GM18861 (cell line): ENCODE measurements around the gene MIA.
A peak's percentile ranks its signal among the peaks of the same experiment; 100 is the strongest.
"Not testable (repeated sequence)": the region's sequence is repeated elsewhere in the genome, so short reads cannot be mapped to it uniquely, and the experiment has no call there.

Experiments
- ATAC-seq: cut with Tn5 transposase; IDR thresholded peaks from one replicate; pipeline ENCODE4 v1.9.1; 2021; ENCODE audit not compliant: unreplicated experiment

Gene MIA

DNA sequence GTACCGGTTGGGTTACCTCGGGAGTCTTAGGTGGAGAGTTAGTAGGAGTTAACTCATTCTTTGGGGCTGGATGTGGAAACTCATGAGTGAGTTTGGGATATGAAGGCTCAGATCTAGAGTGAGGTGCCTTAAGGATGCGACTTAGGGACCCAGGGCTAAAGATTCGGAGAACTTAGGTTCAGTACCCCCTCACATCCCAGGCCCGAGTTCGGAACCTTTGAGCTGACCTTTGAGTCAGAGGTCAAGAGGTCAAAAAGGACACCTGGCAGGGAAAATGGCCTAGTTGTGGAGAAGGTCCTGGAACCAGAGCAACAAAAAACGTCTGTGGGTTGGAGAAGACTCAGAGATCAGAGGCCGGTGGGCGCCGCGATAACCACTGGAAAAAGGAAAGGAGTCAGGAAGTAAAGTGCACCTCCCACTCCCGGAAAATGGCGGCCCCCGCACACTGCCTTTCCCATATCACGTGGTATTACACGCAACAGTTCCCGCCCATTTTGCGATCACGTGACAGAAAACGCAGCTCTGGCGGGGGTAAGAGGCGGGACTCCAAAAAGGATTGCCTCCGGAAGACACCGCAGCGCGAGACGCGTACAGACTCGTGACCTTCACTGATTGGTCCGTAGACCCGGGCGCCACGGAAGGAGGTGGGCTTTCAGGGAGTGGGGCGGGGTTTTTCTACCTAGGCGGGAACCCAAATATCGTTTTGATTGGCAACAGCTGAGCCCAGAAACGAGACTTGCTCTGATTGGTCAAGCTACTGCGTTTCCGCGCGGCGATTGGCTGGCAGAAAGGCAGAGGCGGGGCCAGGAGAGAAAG, 25.1 kb upstream of the MIA start, which contains the start of gene ACTMAP:
Gene ACTMAP (minus strand): TSS at position 420 of the 816 bp plus-strand sequence. CDS start 674 bp downstream, outside the sequence.
- ATAC-seq, result peak; percentile 81

DNA sequence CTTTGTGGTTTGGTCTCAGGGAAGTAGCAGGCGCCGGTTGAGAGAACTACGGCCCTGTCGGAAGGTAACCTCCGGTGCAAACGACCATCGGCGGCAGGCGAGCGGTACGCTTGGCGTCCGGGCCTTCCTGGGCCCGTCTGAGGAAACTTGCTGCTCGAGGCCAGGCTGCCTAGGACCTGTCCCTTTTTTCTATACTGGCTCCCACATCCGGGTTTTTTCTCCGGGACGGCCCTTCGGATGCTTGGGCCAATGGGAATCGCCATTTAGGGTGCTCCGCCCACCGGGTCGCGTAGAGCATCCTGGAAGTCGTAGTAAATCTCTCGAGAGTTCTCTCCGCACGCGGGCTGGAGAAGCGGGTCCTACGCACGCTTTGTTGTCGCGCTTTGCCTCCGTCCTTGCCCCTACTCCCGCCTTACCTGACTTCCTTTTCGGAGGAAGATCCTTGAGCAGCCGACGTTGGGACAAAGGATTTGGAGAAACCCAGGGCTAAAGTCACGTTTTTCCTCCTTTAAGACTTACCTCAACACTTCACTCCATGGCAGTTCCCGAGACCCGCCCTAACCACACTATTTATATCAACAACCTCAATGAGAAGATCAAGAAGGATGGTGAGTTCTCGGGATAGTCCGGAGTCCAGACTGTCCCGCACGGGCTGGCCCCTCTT, 24.3 kb upstream of the MIA start, which contains the start of gene SNRPA:
Gene SNRPA (plus strand): TSS at position 330 of the 664 bp plus-strand sequence. CDS start 206 bp downstream, at position 536.
- ATAC-seq, result peak; percentile 37

DNA sequence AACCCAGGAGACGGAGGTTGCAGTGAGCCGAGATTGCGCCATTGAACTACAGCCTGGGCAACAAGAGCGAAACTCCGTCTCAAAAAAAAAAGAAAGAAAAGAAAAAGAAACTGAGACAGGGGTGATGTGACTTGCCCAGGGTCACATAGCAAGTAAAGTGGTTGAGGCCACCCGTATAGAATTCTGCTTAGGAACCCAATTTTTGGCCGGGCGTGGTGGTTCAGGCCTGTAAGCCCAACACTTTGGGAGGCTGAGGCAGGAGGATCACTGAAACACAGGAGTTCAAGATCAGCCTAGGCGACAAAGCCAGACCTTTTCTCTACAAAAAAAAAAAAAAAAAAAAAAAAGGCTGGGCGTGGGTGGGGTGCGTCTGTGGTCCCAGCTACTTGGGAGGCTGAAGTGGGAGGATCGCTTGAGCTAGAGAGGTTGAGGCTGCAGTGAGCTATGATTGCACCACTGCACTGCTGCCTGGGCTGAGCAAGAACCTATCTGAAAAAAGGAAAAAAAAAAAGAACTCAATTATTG, 23.0 kb upstream of the MIA start:
- ATAC-seq, result no peak

DNA sequence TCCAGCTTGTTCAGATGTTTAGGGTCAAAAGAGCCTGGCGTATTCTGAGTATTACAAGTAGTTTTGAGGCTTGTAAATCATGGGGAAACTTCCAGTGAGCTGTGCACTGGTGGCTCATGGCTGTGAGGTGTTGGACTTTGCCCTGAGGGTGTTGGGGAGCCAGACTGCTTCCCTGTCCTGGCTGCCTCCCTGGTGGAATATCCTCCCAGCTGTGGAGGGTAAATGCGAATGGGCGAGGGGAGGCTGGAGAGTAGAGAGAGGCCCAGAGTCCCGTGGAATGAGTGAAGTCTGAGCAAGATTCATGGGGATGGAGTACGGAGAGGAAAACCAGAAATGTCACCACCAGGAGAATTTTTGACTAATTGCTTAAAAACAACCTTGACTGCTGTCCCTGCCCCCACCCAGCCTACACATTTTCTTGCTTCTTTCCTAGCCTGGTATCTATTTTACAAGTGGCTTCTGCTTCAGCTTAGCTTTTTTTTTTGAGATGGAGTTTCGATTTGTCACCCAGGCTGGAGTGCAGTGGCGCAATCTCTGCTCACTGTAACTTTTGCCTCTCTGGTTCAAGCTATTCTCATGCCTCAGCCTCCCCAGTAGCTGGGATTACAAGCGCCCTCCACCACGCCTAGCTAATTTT, 20.6 kb upstream of the MIA start:
- no peak for ATAC-seq

DNA sequence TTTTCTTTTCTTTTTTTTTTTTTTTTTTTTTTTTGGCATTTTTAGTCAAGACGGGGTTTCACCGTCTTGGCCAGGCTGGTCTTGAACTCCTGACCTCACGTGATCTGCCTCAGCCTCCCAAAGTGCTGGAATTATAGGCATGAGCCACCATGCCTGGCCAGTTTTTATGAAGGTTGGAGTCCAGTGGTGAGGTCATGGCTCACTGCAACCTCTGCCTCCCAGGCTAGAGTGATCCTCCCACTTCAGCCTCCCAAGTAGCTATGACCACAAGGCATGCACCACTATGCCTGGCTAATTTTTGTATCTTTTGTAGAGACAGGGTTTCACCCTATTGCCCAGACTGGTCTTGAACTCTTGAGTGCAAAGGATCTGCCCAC, 20.1 kb upstream of the MIA start:
- no peak for ATAC-seq

DNA sequence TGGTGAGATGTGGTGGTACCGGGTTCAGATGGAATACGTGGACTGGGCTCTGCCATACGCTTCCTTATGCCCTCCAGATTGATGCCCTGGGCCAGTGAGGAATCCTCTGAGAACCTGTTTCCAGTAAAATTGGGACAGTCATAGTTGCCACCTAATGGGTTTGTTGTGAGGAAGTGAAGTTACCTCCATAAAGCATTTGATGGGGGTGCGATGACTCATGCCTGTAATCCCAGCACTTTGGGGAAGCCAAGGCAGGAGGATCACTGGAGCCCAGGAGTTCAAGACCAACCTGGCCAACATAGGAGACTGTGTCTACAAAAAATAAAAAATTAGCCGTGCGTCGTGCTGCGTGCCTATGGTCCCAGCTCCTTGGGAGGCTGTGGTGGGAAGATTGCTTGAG, 19.5 kb upstream of the MIA start:
- ATAC-seq, result no peak

DNA sequence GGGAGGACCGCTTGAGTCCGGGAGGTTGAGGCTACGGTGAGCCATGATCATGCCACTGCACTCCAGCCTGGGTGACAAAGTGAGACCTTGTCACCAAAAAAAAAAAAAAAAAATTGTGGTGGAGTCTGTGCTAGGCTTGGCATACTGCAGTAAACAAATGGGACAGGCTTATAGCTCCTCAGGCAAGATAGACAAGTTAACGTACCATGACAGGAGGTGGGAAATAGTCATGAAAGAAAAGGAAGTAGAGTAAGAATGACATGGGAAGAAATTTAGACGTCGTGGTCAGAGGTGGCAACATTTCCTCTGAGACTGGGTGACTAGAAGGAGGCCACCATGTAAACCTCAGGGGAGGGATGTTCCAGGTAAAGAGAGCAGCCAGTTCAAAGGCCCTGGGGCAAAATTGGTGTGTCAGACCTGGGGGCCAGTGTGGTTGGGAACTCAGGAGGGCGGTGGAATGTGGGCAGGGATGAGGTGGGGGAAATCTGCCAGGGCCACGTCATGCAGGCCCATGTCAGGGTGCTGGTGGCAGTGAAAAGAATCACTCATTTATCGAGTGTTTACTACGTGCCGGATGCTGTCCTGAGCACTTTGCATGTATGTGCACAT, 18.7 kb upstream of the MIA start:
- no peak for ATAC-seq

DNA sequence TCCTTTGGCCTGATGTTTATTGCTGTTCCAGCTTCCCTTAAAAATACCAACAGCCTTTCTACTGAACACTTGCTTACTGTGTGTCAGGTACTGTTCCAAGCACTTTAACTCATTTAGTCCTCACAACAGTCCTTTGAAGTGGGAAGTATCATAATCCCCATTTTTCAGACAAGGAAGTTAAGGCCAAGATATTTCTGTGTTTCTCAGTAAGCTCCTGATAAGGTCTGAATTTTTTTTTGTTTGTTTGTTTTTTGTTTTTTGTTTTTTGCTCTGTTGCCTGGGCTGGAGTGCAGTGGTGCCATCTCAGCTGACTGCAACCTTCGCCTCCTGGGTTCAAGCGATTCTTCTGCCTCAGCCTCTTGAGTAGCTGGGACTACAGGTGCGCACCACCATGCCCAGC, 16.8 kb upstream of the MIA start:
- ATAC-seq, result no peak

DNA sequence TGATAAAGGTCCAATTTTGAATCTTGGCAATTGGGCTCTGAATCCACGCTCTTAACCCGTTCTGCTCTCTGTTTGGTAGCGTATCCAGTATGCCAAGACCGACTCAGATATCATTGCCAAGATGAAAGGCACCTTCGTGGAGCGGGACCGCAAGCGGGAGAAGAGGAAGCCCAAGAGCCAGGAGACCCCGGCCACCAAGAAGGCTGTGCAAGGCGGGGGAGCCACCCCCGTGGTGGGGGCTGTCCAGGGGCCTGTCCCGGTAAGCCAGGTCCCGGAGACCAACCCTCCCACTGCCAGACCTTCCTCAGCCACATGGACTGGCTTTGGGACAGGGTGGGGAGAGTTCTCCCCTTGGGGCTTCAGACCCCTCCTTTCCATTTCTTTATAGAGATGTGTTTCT, 16.0 kb upstream of the MIA start:
- ATAC-seq, result no peak

DNA sequence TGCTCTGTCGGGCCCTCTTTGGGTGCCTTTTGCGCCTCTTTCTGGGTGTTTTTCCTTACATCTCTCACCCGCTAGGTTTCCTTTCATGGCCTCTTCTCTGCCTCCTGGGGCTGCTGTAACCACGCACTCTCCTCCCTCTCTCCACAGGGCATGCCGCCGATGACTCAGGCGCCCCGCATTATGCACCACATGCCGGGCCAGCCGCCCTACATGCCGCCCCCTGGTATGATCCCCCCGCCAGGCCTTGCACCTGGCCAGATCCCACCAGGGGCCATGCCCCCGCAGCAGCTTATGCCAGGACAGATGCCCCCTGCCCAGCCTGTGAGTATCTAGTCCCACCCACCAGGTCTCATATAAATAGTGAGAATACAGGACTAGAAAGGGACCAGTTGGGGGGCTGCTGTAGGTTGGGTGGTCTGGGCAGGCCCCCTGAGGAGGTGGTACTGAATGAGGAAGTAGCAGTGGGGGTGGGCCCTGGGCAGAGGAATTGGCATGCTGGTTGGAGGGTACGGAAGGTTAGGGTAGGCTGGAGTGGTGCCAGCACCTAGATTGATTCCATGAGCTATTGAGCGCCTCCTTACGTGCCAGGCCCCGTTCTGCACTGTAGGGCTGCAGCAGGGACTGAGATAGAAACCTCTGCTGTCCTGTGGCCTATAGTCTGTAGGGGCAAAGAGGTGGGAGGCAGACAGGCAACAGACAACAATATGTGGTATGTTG, 12.4 kb upstream of the MIA start:
- no peak for ATAC-seq

DNA sequence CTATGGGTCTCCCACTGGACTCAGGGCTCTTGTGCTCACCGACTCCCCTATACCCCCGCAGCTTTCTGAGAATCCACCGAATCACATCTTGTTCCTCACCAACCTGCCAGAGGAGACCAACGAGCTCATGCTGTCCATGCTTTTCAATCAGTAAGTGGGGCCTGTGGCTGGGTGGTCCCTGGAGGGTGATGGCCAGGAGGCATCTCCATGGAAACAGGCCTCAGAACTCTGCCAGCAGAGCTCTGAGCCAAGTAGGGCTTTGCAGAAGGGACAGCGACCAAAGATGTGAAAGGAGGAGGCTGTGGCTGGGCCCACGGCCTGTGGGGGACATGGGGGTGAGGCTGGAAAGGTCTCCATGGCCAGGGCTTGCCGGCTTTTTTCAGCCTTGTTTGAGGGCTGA, 11.8 kb upstream of the MIA start:
- no peak for ATAC-seq

DNA sequence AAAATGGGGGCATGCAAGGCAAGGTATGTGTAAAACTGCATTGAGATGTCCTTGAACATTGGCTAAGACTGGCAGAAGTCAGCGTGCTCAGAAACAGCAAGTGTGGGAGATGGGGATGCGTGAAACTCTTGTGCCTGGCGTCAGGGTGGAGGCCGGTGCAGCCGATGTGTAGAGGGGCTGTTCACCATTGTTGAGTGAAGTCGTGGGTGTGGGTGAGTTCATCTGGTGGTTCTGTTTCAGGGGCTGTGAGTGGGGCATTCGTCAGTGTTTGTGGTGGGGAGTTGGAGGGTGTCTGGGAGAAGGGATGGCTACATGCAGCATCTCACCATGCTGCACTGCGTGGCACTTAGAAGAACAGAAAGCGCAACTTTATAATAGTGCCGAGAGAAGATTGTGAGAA, 11.4 kb upstream of the MIA start:
- no peak for ATAC-seq

DNA sequence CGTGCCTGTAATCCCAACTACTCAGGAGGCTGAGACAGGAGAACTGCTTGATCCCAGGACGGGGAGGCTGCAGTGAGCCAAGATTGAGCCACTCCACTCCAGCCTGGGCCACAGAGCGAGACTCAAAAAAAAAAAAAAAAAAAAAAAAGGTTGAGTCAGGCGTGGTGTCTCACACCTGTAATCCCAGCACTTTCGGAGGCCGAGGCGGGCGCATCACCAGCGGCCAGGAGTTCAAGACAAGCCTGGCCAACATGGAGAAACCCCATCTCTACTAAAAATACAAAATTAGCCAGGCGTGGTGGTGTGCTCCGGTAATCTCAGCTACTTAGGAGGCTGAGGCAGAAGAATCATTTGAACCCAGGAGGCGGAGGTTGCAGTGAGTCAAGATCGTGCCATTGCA, 8.9 kb upstream of the MIA start:
- not testable (repeated sequence) for ATAC-seq

DNA sequence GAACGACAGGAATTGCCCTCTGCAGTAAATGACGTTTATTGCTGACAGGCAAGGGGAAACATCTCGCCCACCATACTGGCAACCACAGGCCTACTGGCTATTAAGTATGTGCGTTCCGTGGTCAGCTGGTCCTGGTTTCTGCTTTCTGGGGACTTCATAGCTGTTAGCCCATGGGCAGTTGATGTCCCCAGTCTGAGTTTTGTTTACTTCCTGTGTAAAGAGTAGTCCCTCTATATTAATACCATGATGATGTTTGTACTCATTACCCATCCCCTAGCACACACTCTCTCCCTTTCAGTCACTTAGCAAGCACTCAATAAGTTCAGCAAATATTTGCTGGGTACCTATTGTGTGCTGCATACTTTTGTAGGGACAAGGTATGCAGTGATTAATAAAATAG, 6.5 kb upstream of the MIA start:
- ATAC-seq, result no peak

DNA sequence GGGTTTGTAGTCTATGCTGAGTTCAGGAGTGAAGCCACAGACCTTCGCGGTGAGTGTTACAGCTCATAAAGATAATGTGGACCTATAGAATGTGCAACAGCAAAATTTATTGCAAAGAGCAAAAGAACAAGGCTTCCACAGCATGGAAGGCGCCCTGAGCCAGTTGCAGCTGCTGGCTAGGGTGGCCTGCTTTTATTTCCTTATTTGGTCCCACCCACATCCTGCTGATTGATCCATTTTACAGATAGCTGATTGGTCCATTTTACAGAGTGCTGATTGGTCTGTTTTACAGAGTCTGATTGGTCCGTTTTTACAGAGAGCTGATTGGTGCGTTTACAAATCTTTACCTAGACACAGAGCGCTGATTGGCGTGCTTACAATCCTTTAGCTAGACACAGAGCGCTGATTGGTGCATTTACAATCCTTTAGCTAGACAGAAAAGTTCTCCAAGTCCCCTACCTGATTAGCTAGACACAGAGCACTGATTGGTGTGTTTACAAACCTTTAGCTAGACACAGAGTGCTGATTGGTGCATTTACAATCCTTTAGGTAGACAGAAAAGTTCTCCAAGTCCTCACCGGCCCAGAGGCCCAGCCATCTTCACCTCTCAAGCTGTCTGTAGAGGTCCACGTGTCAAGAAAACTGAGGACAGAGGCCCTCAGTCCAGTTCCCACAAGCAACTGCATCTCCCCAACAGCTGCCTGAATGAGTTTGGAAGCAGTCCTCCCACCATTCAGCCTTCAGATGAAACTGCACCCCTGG, 4.0 kb upstream of the MIA start:
- ATAC-seq, result not testable (repeated sequence)

DNA sequence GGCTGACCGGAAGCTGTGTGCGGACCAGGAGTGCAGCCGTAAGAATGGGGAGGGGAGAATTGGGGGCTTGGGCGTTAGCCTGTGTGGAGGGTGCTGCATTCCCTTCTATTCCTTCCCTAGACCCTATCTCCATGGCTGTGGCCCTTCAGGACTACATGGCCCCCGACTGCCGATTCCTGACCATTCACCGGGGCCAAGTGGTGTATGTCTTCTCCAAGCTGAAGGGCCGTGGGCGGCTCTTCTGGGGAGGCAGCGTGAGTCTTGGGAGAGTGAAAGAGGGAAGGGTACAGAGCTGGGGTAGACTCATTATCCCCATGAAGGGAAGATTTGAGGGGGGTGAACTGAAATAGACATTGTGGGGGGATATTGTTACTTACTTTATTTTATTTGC, 306 bp downstream of the MIA start:
- no peak for ATAC-seq

DNA sequence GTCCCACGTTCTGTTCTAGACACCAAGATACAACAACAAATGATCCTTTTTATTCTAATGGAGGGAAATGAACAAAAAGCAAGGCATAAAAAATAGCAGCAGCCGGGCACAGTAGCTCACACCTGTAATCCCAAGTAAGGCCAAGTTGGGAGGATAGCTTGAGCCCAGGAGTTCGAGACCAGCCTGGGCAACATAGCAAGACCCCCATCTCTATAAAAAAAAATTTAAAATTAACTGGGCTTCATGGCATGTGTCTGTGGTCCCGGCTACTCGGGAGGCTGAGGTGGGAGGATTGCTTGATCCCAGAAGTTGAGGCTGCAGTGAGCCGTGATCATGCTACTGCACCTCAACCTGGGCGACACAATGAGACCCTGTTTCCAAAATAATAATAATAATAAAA, 1.0 kb downstream of the MIA start:
- ATAC-seq, result no peak

DNA sequence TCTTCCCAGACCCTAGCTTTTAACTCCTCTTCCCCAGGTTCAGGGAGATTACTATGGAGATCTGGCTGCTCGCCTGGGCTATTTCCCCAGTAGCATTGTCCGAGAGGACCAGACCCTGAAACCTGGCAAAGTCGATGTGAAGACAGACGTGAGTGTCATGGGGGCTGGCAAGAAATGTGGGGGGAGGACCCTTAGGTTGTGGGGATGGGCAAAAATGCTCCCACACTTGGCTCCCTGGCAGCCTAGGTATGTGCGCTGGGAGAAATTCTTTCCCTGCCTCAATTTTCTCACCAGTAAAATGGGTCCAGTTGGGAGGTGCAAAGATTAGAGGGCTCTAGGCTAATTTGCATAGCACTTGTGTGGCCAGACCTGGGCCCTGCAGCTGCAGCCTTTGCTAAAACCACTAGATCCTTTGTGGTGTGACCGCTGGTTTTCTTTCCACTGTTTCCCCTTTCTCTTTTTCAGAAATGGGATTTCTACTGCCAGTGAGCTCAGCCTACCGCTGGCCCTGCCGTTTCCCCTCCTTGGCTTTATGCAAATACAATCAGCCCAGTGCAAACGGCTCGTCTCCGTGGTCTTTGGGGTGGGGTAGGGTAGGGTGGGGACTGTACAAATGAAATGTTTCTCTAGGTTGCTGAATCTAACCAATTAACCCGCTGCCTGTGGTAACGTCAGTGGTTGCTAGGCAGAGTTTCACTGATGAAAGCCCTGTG, 1.8 kb downstream of the MIA start:
- peak; percentile 48 for ATAC-seq

DNA sequence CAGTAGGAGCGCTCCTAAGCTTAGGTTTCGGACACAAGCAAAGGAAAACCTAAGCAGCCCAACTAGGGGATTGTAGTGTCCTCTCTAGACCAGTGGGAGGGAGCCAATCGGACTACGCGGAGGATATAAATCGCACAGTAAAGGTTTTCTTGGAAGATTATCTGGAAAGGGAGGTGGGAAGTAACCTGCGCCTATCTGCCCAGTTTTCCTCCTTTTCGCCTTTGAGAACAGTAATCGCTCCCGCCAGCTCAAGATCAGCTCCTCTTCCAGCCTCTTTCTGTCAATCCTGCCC, 2.3 kb downstream of the MIA start:
- no peak for ATAC-seq
